Activated naive CD4-positive, alpha-beta T cell treated with anti-CD3 and anti-CD28 coated beads, Interleukin-2, amount 10 ng/mL, durations not matched to agents 7 days and 5 days (primary cell): ENCODE results near the gene DNAH10.
A peak's percentile ranks its signal among the peaks of the same experiment; 100 is the strongest.

Source experiments
- CTCF ChIA-PET: fragments of 350-600 bp; sonication (Branson Sonifier 250); formaldehyde crosslinking; loops from one replicate; lab custom pipeline; 2021; ENCODE audit warnings: antibody characterized with exemption; lab: Charles Lee
- DNase-seq: peaks from one replicate; pipeline ENCODE4 v3.0.0-alpha.2; 2020
- H3K27ac Mint-ChIP-seq: one replicate; pipeline ENCODE4 v1.8.0; 2021; ENCODE audit warnings: mild to moderate bottlenecking, moderate library complexity, mixed read lengths
- H3K27me3 Mint-ChIP-seq: one replicate; pipeline ENCODE4 v1.8.0; 2021; ENCODE audit warnings: mild to moderate bottlenecking, mixed read lengths
- H3K36me3 Mint-ChIP-seq: one replicate; pipeline ENCODE4 v1.8.0; 2021; ENCODE audit warnings: mixed read lengths
- H3K4me1 Mint-ChIP-seq: one replicate; pipeline ENCODE4 v1.8.0; 2021; ENCODE audit warnings: mixed read lengths
- H3K4me3 Mint-ChIP-seq: one replicate; pipeline ENCODE4 v1.8.0; 2021; ENCODE audit warnings: mild to moderate bottlenecking, moderate library complexity, mixed read lengths
- H3K9me3 Mint-ChIP-seq: one replicate; pipeline ENCODE4 v1.8.0; 2021; ENCODE audit warnings: mixed read lengths

DNAH10 gene

GRCh38 chr12:123726962-123727361 is 35.1 kb upstream of the DNAH10 start:
- Mint-ChIP-seq H3K9me3 (no peaks in the 10 kb centered on the region), H3K27me3 (no peaks in the 10 kb centered on the region), H3K27ac (no peak overlapping the region), H3K36me3 (peaks cover 47% of the 10 kb centered on the region), H3K4me3 (no peak overlapping the region), H3K4me1 (peaks cover 15% of the 10 kb centered on the region)
- no peak for DNase-seq
- CTCF ChIA-PET, result interaction anchor here (1.3 kb wide), 1 partner anchor 17 kb away, joined by 5 read pairs; no protein-coding TSS in a partner anchor

DNA sequence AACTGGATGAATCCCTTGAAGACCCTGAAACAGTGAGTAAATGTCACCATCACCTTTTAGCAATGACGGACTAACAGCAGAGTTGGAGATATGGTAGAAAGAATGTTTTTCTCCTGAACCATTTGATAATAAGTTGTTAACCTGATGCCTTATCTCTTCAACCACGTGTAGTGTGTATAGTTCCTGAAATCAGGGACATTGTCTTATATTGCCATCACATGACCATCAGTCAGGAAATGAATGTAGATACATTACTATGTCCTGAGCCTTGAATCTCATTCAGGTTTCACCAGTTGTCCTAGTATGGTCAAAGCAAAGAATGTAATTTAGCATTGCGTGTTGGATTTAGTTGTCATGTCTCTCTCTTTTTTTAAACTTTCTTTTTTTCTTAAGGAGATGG is 34.2 kb upstream of the DNAH10 start:
- H3K4me1 Mint-ChIP-seq, result peaks cover 11% of the 10 kb centered on the region
- no peak for DNase-seq
- no peaks in the 10 kb centered on the region for H3K27me3 Mint-ChIP-seq
- H3K36me3 Mint-ChIP-seq, result peaks cover 52% of the 10 kb centered on the region
- no peaks in the 10 kb centered on the region for H3K9me3 Mint-ChIP-seq
- no peak overlapping the region for H3K27ac Mint-ChIP-seq
- H3K4me3 Mint-ChIP-seq, result no peak overlapping the region
- CTCF ChIA-PET, result no interaction called here

GRCh38 chr12:123731596-123731995 is 30.5 kb upstream of the DNAH10 start:
- no peak overlapping the region for H3K27ac Mint-ChIP-seq
- H3K27me3 Mint-ChIP-seq, result no peaks in the 10 kb centered on the region
- DNase-seq, result no peak
- H3K36me3 Mint-ChIP-seq, result peaks cover 64% of the 10 kb centered on the region
- no peaks in the 10 kb centered on the region for H3K9me3 Mint-ChIP-seq
- no peaks in the 10 kb centered on the region for H3K4me1 Mint-ChIP-seq
- no peak overlapping the region for H3K4me3 Mint-ChIP-seq
- CTCF ChIA-PET, result no interaction called here

- no peaks in the 10 kb centered on the region for H3K9me3 Mint-ChIP-seq
- H3K36me3 Mint-ChIP-seq, result peaks cover 68% of the 10 kb centered on the region
- H3K27ac Mint-ChIP-seq, result no peak overlapping the region
- H3K27me3 Mint-ChIP-seq, result no peaks in the 10 kb centered on the region
- H3K4me1 Mint-ChIP-seq, result no peaks in the 10 kb centered on the region
- H3K4me3 Mint-ChIP-seq, result no peak overlapping the region
- no peak for DNase-seq
- CTCF ChIA-PET, result no interaction called here
Measured at GRCh38 chr12:123732251-123732650, 29.9 kb upstream of the DNAH10 start.

DNA sequence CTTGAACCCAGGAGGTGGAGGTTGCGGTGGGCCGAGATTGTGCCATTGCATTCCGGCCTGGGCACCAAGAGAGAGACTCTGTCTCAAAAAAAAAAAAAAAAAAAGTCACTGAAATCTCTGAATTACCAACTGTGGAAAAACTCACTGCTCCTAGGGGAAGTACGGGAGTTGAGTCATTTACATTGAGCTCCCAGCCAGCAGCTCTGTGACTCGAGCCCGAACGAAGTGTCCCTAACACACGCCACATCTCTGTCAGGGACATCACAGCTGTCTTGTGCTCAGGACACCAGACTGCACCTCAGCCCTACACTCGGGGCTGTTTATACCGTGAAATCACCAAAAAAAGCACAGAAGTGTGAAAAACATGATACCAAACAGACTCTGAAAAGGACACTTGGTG is 28.9 kb upstream of the DNAH10 start:
- DNase-seq, result no peak
- no peak overlapping the region for H3K4me3 Mint-ChIP-seq
- no peaks in the 10 kb centered on the region for H3K4me1 Mint-ChIP-seq
- H3K36me3 Mint-ChIP-seq, result peaks cover 65% of the 10 kb centered on the region
- no peaks in the 10 kb centered on the region for H3K27me3 Mint-ChIP-seq
- no peak overlapping the region for H3K27ac Mint-ChIP-seq
- no peaks in the 10 kb centered on the region for H3K9me3 Mint-ChIP-seq
- CTCF ChIA-PET, result no interaction called here

DNA sequence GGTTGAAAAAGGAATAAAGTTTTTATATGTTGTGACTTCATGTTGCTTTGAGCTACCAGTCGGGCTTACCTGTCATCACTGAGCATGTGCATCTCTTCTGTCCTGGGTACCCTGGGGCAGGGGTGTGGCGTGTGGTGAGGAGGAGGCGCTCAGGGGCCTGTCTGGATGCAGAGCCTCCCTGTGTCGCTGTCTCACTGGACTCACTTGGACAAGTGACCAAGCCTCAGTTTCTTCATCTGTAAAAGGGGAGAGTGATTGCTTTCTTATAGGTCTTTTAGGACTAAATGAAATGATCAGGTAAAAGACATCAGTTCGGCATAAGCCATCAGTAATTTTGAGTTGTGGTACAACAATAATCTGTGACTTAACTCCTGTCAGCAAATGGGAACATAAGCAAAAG is 27.8 kb upstream of the DNAH10 start:
- DNase-seq, result no peak
- Mint-ChIP-seq H3K27me3 (no peaks in the 10 kb centered on the region), H3K27ac (no peak overlapping the region), H3K4me3 (no peak overlapping the region), H3K9me3 (no peaks in the 10 kb centered on the region), H3K36me3 (peaks cover 65% of the 10 kb centered on the region), H3K4me1 (no peaks in the 10 kb centered on the region)
- CTCF ChIA-PET, result interaction anchor here (1.3 kb wide), 1 partner anchor 11 kb away, joined by 6 read pairs; no protein-coding TSS in a partner anchor

DNA sequence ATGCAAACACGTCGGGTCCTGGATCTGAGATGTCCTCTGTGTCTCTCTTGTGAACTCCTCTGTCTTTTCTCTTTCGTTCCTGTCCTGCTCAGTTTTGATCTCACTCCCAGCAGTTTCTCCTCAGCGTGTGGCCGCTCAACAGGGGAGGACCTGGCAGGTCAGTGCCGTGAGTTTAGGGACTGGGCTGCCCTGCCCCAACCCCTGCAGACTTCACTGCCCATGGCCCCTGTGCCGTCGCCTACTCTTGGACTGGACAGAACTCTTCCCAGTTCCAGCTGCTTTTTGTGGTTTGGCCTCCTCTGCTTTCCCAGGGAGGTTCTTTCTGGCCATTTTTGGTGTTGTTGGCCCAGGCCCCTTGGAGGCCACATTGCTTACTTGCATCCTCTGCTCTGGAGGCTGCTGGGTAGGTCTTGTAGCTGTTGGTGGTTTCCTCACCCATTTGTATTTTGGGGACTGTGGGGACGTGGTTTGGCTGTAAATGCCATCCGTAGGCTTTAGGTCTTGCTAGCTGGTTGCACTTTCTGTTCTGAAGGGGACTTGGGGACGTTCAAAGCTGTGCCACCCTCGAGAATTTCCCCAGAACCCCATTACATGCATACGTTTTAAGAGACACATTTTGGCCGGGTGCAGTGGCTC is 20.0 kb upstream of the DNAH10 start:
- peak overlapping the region; percentile 56 for H3K27ac Mint-ChIP-seq
- no peaks in the 10 kb centered on the region for H3K27me3 Mint-ChIP-seq
- DNase-seq, result no peak
- no peaks in the 10 kb centered on the region for H3K9me3 Mint-ChIP-seq
- H3K36me3 Mint-ChIP-seq, result peaks cover 42% of the 10 kb centered on the region
- no peak overlapping the region for H3K4me3 Mint-ChIP-seq
- H3K4me1 Mint-ChIP-seq, result peaks cover 18% of the 10 kb centered on the region
- CTCF ChIA-PET, result no interaction called here

GRCh38 chr12:123743002-123743401 is 19.1 kb upstream of the DNAH10 start:
- H3K36me3 Mint-ChIP-seq, result peaks cover 45% of the 10 kb centered on the region
- no peaks in the 10 kb centered on the region for H3K27me3 Mint-ChIP-seq
- no peaks in the 10 kb centered on the region for H3K9me3 Mint-ChIP-seq
- H3K27ac Mint-ChIP-seq, result peak overlapping the region; percentile 74
- DNase-seq, result no peak
- no peak overlapping the region for H3K4me3 Mint-ChIP-seq
- peaks cover 25% of the 10 kb centered on the region for H3K4me1 Mint-ChIP-seq
- CTCF ChIA-PET, result no interaction called here

DNA sequence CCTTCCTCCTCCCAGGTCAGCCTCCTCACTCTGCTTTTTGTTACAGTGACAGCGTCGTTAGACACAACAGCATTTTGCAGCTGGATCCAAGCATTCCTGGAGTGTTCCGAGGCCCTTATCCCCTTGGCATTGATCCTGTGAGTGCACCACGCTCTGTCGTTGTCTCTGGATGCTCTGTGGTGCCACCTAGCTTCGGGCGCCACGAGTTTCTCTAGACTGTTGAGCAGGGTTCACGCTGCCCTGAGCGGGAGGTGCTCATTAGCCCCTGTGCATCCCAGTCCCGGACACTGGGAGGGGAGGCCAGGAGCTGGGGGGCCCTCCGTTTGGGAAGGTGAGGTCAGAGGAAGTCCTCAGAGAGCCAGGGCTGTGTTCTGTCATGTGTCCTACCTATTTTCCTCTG is 17.3 kb upstream of the DNAH10 start:
- peaks cover 25% of the 10 kb centered on the region for H3K4me1 Mint-ChIP-seq
- CTCF ChIA-PET, result interaction anchor here (0.9 to 1.2 kb wide), 4 partner anchors 10 to 239 kb away, joined by 3 to 6 read pairs (median 4); no protein-coding TSS in a partner anchor
- H3K27me3 Mint-ChIP-seq, result no peaks in the 10 kb centered on the region
- no peak overlapping the region for H3K27ac Mint-ChIP-seq
- no peaks in the 10 kb centered on the region for H3K9me3 Mint-ChIP-seq
- no peak overlapping the region for H3K4me3 Mint-ChIP-seq
- H3K36me3 Mint-ChIP-seq, result peaks cover 46% of the 10 kb centered on the region
- DNase-seq, result no peak

GRCh38 chr12:123747309-123747708 is 14.8 kb upstream of the DNAH10 start:
- no peak for DNase-seq
- Mint-ChIP-seq H3K27me3 (no peaks in the 10 kb centered on the region), H3K9me3 (no peaks in the 10 kb centered on the region), H3K4me3 (no peak overlapping the region), H3K4me1 (peaks cover 17% of the 10 kb centered on the region), H3K36me3 (peaks cover 34% of the 10 kb centered on the region), H3K27ac (no peak overlapping the region)
- CTCF ChIA-PET, result no interaction called here

- no peaks in the 10 kb centered on the region for H3K9me3 Mint-ChIP-seq
- no peak for DNase-seq
- H3K27me3 Mint-ChIP-seq, result no peaks in the 10 kb centered on the region
- CTCF ChIA-PET, result no interaction called here
- H3K4me3 Mint-ChIP-seq, result no peak overlapping the region
- H3K4me1 Mint-ChIP-seq, result peaks cover 11% of the 10 kb centered on the region
- peaks cover 30% of the 10 kb centered on the region for H3K36me3 Mint-ChIP-seq
- H3K27ac Mint-ChIP-seq, result no peak overlapping the region
Measured at GRCh38 chr12:123748161-123748560, 13.9 kb upstream of the DNAH10 start.

GRCh38 chr12:123748661-123749060 is 13.4 kb upstream of the DNAH10 start:
- no peak for DNase-seq
- Mint-ChIP-seq H3K27me3 (no peaks in the 10 kb centered on the region), H3K4me1 (peaks cover 10% of the 10 kb centered on the region), H3K36me3 (peaks cover 27% of the 10 kb centered on the region), H3K9me3 (no peaks in the 10 kb centered on the region), H3K27ac (no peak overlapping the region), H3K4me3 (no peak overlapping the region)
- CTCF ChIA-PET, result no interaction called here

DNA sequence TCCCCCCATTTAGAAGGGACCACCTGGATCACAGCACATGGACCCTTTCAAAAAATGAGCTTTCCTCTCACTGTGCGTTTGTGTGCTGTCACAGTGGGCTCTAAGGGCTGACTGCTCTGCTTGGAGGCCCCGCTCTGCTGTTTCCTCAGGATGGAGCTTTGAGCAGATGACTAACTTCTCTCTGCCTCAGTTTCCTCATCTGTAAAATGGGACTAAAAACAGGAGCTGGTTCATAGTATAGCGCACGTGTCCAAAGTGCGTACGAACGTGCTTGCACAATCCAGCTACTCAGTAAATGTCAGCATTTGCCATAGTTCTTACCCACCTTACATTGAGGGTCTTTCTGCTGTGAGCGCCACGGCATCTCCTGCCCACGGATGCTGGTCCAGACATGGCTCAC is 12.7 kb upstream of the DNAH10 start:
- CTCF ChIA-PET, result no interaction called here
- H3K9me3 Mint-ChIP-seq, result no peaks in the 10 kb centered on the region
- H3K27ac Mint-ChIP-seq, result no peak overlapping the region
- H3K36me3 Mint-ChIP-seq, result peaks cover 31% of the 10 kb centered on the region
- H3K4me1 Mint-ChIP-seq, result peaks cover 10% of the 10 kb centered on the region
- no peak overlapping the region for H3K4me3 Mint-ChIP-seq
- no peaks in the 10 kb centered on the region for H3K27me3 Mint-ChIP-seq
- DNase-seq, result no peak

GRCh38 chr12:123750159-123750656 is 11.9 kb upstream of the DNAH10 start:
- H3K27me3 Mint-ChIP-seq, result no peaks in the 10 kb centered on the region
- no peak overlapping the region for H3K4me3 Mint-ChIP-seq
- H3K27ac Mint-ChIP-seq, result no peak overlapping the region
- peaks cover 10% of the 10 kb centered on the region for H3K4me1 Mint-ChIP-seq
- H3K36me3 Mint-ChIP-seq, result peaks cover 31% of the 10 kb centered on the region
- H3K9me3 Mint-ChIP-seq, result no peaks in the 10 kb centered on the region
- CTCF ChIA-PET, result no interaction called here
- no peak for DNase-seq

GRCh38 chr12:123752046-123752445 is 10.1 kb upstream of the DNAH10 start:
- H3K4me1 Mint-ChIP-seq, result peaks cover 7% of the 10 kb centered on the region
- peaks cover 29% of the 10 kb centered on the region for H3K36me3 Mint-ChIP-seq
- H3K27me3 Mint-ChIP-seq, result no peaks in the 10 kb centered on the region
- DNase-seq, result no peak
- H3K27ac Mint-ChIP-seq, result no peak overlapping the region
- CTCF ChIA-PET, result no interaction called here
- H3K4me3 Mint-ChIP-seq, result no peak overlapping the region
- H3K9me3 Mint-ChIP-seq, result no peaks in the 10 kb centered on the region
